GM21529 (cell line): ENCODE data around the gene LHX2.

ENCODE experiments used
- ATAC-seq: cut with Tn5 transposase; IDR thresholded peaks from one replicate; pipeline ENCODE4 v1.9.1; 2021; ENCODE audit not compliant: unreplicated experiment

The LHX2 gene

GRCh38 chr9:123998970-123999621, 12.5 kb upstream of the LHX2 start:
- no peak for ATAC-seq

GRCh38 chr9:123999661-124000060, 11.9 kb upstream of the LHX2 start:
- ATAC-seq = no peak

- no peak for ATAC-seq
Measured at GRCh38 chr9:124000161-124000783, 11.3 kb upstream of the LHX2 start.

DNA sequence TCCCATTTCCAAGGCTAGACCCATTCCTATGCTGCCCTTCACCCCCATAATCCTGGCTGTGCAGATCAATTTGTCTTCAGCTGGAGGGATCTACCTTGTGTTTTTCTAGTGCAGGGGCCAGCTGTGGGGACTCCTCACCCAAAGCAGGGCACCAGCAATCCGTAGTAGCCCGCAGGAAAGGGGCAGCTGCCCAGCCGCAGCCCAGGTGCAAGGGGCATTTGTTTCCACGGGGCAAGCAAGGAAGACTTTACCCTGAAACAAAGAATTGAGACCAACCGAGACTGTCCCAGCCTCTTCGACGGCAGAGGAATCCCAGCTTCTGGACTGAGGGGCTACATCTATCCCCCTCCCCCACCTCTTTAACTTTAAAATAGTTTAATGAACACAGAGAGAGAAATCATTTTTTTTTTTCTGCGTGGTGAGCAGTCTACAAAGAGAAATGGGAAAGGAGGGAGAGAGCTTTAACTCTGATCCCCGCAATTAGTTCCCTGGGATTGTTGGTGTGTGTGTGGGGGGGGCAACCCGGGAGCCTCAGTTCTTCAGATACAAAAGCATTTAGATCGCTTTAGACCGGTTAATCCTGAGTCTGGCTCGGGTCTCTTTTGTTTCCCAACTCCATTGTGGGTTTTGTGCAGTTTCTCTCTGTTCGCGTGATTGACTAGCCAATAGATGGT, 10.6 kb upstream of the LHX2 start:
- no peak for ATAC-seq

DNA sequence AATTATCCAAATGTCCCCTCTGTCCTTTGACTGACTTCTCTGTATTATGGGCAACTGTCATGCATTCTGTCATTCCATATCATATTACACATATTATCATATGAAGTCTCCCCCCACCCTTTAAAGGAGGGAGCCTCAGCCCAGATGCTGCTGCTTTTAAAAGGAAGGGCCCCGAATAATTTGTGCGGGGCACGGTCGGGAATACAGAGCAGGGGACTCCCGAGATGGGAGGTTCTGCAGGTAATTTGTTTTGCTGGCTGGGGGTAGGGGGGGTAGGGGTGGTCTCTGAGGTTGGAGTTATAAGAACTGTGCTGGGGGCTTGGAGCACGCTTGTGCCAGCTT, 10.1 kb upstream of the LHX2 start:
- ATAC-seq = no peak

- ATAC-seq = no peak
Measured at GRCh38 chr9:124001866-124002525, 9.6 kb upstream of the LHX2 start.

- no peak for ATAC-seq
Measured at GRCh38 chr9:124003636-124004349, 7.8 kb upstream of the LHX2 start.

GRCh38 chr9:124004593-124004992, 7.0 kb upstream of the LHX2 start:
- no peak for ATAC-seq

DNA sequence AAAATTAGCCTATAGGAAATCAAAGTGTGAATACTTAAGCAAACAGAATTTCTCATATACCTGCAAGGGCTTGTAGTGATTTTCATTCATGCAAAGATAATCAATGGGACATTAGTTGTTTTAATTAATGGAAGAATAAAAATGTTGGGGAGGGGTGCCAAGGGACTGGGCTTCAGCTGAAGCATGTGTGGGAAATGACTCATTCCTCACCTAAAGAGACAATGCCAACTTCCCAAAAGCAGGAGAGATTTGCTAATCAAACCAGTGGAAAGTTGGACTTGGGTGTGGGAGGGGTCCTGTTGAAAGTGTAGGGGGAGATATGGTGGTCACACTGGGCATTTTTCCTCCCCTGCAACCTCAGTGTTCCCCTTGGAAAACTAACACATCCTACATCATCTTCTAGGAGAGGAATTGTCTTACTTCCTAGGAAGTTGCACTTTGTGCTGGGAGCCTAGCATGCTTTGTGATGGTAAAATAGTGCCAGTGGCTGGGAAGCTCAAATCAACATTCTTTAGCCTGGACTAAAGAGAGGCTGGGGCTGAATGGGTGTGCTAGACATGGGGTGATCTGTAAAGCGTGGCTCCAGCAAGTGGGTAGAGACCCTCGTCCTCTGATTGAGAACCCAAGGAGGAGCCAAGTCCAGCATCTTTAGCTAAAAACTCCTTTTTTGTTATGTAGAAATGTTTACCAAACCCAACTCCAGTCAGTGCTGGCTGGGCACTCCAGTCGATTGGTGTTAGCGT, 6.4 kb upstream of the LHX2 start:
- no peak for ATAC-seq

- no peak for ATAC-seq
Measured at GRCh38 chr9:124006448-124007361, 4.9 kb upstream of the LHX2 start.

GRCh38 chr9:124007565-124008302, 3.8 kb upstream of the LHX2 start:
- ATAC-seq = no peak

DNA sequence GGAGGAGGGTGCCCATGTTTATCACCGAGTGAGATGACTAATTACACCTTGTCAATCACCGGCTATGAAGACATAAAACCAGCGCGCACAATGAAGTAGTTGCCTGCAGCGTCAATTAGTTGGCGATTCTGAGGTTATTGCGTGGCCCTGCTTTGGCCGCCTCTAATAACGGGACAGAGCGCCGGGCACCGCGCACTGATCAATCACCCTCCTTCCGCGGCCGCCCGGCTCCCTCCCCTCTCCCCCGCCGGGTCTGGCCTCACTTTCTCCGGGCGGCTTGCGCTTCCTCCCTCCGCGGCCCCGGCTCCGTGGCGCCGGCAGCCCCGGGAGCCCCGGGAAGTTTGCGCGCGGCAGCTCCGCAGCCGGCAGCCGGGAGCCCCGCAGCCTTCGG, 3.3 kb upstream of the LHX2 start:
- no peak for ATAC-seq

GRCh38 chr9:124008694-124009530, 2.7 kb upstream of the LHX2 start:
- no peak for ATAC-seq

DNA sequence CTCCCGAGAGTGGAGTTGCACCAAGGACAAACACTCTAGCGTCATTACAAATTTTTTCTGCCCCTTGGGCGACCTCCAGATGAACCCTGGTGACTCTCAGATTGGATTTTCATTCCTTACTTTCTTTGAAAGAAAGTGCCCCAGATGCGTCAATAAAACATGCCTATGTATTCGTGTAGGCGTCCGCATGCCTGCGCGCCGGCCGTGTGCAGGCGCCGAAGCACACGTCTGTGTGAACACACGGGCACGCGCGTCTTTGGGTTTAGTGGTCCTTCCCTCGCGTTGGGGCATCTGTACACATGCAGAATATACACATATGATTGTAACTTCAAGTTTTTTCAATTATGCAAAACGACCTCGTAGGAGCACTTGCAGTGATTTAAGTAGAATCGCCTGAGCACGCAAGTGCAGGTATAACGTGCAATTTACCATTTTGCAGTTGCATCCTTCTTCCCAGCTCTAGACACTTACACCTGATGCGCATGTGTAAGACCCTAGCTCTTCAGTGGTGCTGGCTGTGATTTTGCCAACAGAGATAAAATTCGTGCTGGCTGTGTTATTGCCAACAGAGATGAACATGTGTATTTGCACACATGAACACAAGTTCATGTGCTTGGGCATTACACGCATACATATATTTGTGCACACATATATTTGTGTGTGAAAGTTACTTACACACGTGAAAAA, 1.9 kb upstream of the LHX2 start:
- ATAC-seq = no peak

GRCh38 chr9:124010303-124010664, 1.3 kb upstream of the LHX2 start:
- ATAC-seq = no peak

DNA sequence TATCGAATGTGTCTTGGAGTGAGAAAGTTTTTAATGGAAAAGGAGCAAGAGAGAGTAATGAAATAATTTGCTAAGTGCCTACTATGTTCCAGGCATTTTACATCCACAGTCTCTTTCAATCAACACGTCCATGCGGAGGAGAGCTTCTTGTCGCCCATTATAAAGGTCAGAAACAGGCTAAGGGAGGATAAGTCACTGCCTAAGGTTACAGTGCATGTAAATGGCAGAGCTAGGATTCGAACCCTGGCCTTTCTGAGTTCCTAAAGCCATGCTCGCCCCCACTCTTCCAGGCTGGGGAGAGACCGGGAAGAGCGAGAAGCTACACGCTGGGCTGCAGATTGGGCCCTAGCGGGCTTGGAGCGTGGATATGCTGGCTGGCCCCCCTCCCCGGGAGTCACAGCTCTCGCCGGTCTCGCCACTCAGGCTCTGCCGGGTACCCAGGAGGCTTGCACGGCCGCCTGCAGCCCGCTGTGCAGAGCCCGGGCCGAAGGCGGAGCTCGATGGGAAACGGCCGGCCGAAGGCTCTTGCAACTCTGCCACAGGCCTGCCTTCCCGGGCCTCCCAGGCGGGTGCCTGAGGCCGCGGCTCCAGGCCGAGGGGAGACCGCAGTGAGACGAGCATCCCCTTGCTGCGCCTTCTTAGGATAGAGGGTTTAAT, 775 bp upstream of the LHX2 start:
- no peak for ATAC-seq
